Neural progenitor cell (in vitro differentiated cells): ENCODE measurements around the gene ADAP2.

Experiments
- CTCF ChIP-seq: fragments of 200-600 bp; sonication (generic); IDR thresholded peaks from 2 replicates; pipeline ENCODE4 v1.5.1; 2017; ENCODE audit warnings: antibody characterized with exemption, mild to moderate bottlenecking
- EZH2 ChIP-seq: fragments of 200-600 bp; sonication (generic); IDR thresholded peaks from 2 replicates; pipeline ENCODE4 v1.6.1; 2017; ENCODE audit warnings: antibody characterized with exemption, mild to moderate bottlenecking, moderate library complexity

DNA sequence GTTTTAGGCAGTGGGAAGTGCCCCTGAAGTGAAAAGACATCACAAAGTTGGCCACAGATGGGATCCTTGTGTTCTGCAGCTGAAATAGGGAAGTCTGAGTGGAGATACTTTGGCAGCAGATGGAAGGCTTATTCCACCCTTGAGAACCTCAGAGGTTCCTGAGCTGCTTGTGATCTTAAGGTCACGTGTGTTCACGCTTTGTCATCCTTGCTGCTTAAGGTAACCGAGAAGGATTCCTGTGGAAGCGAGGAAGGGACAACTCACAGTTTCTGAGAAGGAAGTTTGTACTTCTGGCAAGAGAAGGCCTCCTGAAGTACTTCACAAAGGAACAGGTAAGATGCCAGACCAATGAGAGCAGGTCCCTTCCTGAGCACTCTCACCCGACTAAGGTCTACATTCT is 12.2 kb downstream of the ADAP2 start:
- TF ChIP-seq CTCF (no peak), EZH2 (no peak)
